HL-60 (cell line): ENCODE measurements around the gene EHD4.

ENCODE experiments used
- POLR2AphosphoS5 ChIP-seq: IDR thresholded peaks from 2 replicates; pipeline ENCODE4 v1.6.1; 2012; ENCODE audit warnings: low read depth
- TF ChIP-seq, protein P1 (sequence below): IDR thresholded peaks from one replicate; pipeline ENCODE4 v1.5.1; 2011; ENCODE audit warnings: low read length, control low read depth, inconsistent platforms; ENCODE audit not compliant: insufficient read depth

DNA sequence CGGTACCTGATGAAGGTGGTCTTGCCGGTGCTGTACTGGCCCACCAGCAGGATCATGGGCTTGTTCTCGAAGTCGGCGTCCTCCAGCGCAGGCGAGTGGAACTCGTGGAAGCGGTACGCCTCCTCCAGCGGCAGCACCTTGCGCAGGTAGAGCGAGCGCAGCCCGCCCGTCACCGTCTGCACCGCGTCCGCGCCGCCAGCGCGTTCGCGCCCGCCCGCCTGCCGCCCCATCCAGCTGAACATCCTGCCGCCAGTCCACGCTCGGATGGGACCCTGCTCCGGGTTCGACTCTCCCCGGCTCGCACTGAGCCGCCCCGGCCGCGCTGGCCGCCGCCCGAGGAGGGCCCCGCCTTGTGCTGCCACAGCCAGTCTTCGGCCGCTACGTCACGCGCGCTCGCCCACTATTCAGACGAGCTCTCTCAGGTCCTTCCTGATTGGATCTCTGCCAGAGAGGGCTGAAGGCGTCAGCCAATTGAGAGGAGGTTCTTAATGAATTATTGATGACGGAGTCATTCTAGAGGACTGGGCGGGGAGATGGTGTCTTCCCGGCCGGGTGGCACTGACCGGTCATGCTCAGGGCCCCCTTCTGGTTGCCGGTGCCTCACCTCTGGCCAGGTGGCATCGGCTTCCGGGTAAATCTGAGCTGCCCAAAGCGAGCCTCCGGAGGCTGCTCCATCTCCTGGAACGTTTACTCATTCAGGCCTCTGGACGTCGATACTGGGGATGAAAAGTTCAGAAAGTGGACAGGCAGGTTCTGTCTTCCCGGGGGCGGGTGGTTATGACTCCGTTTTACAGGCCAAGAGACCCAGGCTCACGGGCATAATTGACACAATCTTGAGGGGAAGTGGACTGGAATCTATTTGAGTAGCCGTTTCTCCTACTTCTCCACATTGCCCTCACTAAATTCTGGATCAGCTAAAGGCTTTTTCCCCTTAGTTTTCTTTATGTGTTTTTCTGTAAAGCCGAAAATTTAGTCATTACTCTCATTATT, at the start of gene EHD4:
- no peak for TF ChIP-seq POLR2AphosphoS5
- TF ChIP-seq, protein P1, sequence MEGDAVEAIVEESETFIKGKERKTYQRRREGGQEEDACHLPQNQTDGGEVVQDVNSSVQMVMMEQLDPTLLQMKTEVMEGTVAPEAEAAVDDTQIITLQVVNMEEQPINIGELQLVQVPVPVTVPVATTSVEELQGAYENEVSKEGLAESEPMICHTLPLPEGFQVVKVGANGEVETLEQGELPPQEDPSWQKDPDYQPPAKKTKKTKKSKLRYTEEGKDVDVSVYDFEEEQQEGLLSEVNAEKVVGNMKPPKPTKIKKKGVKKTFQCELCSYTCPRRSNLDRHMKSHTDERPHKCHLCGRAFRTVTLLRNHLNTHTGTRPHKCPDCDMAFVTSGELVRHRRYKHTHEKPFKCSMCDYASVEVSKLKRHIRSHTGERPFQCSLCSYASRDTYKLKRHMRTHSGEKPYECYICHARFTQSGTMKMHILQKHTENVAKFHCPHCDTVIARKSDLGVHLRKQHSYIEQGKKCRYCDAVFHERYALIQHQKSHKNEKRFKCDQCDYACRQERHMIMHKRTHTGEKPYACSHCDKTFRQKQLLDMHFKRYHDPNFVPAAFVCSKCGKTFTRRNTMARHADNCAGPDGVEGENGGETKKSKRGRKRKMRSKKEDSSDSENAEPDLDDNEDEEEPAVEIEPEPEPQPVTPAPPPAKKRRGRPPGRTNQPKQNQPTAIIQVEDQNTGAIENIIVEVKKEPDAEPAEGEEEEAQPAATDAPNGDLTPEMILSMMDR, result no peak
